NCI-H446 treated with DMSO at 0.1 percent for 48 hours (cell line): ENCODE data around the gene NECAB2.

Experiments used
- DNase-seq: peaks from one replicate; lab custom pipeline; 2025; lab: John Stamatoyannopoulos, UW

Gene NECAB2

DNA sequence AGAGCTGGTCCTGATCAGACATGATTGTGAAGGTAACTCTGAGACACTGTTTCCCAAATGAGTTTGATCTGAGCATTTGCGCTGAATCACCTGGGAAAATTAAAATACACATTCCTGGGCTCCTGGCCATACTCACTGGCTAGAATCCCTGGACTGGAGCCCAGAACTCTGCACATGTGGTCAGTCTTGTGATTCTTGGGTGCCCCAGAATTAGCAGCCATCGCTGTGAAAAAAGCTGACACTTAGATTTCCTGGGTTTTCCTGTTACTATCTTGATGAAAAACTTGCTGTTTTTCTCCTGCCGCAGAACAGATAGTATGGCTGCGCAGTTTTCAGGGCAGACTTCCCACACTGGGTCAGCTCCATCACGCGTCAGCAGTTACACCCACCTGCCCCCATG is 24.6 kb downstream of the NECAB2 start:
- DNase-seq: no peak

DNA sequence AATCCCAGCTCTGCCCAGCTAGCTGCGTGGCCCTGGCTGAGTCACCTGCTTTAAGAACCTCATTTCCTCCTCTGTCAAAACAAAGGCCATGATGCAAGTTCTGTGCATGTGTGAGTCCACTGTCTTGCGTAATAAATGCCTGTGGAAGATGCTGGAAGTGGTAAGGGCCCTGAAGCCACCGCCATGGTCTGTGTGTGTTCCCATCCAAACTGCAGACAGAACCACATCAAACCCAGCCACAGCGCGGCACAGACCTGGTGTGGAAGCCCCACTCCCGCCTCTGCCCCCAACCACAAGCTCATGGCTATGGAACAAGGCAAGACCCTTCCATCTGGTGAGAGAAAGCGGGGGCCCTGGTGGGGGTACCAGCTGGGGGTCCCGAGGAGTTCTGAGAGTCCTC is 26.0 kb downstream of the NECAB2 start:
- no peak for DNase-seq

DNA sequence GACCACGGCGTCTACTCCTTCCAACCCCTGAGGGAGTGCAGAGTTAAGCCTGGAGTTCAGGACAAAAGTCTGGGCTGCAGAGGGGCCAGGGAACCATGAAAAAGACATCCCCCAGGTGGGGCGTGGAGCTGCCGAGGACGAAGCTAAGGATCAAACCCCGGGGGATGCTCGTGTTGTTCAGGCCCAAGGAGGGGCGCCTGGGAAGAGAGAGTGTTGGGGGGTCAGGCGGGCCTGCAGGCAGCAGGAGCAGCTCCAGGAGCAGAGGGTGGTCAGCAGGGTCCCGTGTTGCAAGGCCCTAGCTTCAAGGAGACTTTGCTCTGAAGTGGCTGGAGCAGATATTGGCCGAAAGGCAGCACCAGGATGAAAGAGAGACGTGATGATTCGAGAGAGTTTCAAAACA is 26.7 kb downstream of the NECAB2 start:
- DNase-seq: no peak

DNA sequence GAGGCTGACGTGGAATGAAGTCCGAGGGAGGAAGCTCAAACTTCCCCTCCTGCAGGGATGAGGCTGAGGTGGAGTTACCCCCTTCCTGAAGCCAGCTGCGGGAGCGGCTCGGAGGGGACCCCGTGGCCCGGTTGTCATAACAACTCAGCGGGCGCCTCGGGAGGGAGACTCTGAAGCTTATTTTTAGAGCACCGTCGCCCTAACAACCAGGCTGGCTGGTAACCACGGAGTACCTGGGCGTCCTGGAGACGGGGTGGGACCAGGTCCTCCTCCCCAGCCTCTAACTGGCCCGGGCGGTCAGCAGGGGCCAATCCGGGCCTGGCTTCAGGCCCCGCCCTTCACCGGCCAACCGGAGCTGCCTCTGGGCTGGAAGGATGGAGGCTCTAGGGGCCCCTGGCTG is 27.7 kb downstream of the NECAB2 start:
- DNase-seq: no peak

DNA sequence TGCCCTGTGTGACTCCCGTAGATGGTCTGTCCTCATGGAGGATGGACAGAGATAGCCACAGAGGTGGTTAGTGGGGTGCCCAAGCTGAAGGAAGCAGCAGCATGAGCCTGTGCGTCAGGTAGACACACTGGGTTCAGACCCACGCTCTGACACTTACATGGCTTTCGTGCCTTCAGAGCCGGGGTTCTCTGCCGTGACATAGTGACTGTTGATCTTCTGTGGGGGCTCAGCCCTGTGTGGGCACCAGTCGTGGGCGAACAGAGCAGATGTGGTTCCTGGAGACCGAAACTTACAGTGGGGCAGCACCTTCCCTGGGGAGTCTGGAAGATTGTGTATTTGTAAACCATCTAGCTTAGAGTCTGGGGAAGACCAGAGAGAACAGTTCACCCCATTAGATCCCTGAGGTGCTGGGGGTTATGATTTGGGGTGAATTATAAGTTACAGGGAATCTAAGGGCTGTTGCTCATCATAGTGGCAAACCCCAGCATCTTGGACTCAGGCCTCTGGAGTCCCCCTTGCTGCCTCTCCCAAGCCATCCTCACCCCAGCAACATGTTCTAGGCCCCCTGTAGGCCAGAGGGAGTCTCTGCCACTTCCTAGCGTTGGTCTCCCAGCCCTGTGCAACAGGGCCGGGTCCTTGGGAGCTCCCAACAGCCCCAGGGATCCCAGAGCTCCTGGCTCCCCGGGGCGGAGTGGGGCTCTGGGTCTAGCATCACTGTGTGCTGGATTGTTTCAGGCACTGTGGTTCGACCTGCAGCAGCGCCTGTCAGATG is 28.6 kb downstream of the NECAB2 start:
- DNase-seq: no peak

DNA sequence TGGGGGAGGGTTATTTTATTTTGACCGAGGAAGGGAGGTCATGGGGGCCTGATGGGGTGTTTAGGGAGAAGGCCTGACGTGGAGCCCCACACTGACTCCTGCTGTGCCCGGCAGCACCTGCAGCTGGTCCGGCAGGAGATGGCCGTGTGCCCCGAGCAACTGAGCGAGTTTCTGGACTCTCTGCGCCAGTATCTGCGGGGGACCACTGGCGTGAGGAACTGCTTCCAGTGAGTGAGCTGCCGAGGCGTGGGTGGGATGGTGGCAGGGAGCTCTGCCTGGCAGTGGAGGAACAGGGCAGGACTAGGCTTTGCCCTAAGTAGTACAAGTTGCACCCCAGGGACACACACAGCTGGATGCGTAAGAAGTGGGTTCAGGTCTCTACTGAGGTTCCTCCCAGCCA is 30.0 kb downstream of the NECAB2 start:
- DNase-seq: no peak

DNA sequence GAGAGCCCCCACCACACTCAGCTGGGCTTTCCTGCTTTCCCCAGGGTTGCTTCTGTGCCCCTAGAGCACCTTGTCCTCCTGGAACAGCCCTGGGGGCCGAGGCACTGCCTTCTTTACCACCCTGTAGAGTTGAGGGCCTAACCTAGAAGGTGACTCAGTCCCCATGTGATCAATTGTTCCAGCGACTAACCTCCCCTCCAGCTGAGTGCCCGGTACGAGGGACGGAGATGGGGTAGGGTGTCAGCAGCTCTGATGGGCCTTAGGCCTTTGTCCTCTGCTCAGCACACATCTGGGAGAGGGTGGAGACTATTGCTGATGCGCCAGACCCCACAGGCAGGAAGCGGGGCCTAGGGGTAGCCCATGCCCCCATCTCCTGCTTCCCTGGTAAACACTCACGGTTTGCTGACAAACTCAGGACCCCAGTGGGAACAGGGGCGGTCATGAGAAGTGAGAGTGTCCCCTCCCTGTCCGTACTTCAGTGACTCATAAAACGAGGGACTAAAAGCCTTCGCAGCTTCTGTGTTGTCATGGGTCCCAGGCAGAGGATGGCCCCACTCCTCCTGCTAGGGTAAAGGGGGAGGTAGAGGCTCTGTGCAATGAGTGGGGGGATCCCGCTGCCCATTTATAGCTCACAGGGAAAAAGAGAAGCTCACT is 33.1 kb downstream of the NECAB2 start:
- DNase-seq: no peak

DNA sequence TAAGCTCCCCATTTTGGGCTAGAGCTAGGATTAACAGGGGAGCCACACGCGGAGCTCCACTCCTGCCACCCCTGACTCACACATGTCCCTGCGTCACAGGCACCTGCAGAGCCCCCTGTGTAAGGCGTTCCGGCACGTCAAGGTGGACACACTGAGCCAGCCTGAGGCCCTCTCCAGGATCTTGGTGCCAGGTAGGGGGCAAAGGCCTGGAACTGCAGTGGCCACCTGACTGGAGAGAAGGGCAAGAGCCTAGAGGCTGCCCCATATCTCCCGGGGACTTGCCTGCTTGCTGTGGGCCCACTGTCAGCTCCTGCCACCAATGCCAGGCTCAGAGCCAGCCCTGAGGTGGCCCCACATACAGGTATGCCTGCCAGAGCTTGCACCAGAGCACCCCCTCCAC is 33.7 kb downstream of the NECAB2 start:
- DNase-seq: no peak

DNA sequence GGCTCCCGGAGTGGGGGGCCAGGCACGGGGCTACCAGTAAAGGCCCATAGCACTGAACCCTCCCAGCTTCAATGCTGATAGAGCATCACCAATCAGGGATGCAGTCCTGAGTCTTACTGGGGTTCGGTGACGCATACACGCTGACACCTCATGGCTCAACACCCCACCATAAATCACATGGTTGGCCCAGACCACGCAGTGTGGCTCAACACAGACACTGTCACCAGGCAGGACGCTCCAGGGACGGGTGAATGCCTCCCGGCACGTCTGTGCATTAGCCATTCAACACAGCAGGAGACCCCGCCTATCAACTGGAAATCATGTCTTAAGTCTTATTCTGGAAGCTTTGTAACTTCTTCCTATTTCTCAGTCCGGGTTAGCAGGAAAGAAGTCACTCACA is 35.0 kb downstream of the NECAB2 start:
- no peak for DNase-seq

DNA sequence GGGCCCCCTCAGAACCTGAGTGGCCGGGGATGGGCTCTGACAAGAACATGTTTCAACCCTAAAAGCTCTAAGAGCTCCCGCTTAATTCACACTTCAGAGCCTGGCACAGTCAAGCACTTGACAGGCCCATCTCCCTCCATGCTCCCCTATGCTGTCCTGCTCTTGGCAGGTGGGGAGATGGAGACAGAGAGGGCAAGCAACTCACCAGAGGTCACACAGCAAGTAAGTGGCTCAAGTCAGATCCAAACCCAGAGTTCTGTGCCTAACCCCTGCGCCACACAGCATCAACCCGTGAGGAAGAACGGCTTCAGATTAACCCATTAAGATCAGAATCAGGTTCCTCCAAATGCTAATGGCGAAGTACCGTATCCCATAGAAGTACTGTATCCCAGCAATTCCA is 36.4 kb downstream of the NECAB2 start:
- no peak for DNase-seq

DNA sequence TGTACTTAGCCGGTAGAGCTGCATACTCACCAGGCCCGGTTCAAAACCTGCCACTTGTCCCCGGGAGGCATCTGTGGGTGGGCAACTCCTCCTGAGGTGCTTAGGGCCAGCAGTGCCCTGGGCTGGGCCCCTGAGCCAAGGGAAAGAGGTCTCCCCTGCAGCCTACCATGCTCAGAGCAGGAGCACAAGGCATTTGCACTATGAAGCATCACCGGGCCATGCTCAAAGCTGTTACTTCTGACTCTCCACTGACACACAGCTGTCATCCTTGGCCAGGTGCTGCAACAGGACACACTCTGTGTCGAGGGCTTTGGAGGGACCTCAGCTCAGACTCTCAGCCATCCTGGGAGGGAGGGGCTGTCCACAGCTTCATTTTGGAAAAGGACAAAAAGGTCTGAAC is 37.3 kb downstream of the NECAB2 start:
- DNase-seq: no peak

DNA sequence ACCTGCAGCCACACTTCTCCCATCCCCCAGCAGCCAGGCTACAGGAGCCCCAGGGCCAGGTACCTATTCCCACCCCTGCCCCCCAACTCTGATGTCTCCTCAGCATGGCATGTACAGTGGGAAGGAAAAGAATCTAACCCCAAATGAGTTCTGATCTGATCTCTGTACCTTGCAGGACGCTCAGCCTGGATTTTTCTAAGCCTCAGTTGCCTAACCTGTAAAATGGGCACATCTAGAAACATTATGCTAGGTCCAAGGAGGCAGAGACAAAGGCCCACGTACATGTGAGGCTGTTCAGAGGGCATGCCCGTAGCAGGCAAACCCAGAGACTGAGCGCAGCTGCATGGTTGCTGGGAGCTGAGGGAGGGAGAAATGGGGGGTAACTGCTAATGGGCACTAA is 39.5 kb downstream of the NECAB2 start:
- no peak for DNase-seq

DNA sequence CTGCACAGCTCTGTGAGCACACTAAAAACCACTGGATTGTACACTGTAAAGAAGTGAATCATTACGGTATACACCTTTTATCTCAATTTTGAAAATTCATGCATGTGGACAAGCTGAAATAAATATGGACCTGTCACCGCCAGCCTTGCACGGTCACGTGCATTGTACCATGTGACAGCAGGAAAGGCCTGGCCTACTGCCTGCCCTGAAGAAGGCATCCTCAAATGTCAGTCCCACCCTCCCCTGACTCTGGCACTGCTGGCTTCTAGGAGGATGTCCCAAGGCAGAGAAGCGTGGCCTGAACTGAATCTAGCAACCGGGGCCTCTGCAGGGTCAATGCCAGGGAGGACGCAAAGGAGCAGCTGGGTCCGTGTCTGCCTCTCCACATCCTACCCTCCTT is 39.9 kb downstream of the NECAB2 start:
- DNase-seq: no peak

DNA sequence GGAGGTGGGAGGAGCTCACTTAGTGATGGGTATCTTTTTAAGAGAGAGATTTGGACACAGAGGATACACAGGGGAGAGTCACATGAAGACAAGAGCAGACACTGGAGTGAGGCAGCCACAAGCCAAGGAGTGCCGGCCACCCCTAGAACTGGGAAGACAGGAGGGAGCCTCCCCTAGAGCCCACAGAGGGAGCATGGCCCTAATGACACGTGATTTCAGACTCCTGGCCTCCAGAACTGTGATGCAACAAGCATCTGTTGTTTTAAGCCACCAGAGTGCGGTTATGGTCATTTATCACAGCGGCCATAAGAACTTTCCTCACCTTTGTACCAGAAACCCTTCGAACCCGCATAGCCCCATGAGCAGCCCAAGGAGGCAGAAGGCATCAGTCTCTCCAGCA is 41.2 kb downstream of the NECAB2 start:
- no peak for DNase-seq

DNA sequence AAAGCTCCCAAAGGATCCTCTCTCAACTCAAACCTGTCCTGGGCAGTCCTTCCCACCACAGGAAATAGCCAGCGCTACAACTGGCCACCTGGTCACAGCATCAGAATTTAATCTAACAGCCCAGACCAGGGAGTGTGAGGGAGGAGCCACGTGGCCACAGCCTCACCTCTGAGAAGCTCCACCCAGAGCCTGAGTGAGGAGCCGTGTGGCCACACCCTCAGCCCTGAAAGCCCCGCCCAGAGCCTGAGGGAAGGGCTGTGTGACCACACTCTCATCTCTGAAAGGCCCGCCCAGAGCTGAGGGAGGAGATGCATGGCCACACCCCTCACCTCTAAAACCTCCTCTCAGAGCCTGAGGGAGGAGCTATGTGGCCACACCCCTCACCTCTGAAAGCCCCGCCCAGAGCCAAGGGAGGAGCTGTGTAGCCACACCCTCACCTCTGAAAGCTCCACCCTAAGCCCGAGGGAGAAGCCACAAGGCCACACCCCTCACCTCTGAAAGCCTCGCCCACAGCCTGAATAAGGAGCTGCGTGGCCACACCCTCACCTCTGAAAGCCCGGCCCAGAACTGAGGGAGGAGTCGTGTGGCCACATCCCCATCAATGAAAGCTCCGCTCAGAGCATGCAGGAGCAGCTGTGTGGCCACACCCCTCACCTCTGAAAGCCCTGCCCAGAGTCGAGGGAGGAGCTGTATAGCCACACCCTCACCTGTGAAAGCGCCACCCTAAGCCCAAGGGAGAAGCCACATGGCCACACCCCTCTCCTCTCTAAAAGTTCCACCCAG is 45.9 kb downstream of the NECAB2 start:
- DNase-seq: no peak

DNA sequence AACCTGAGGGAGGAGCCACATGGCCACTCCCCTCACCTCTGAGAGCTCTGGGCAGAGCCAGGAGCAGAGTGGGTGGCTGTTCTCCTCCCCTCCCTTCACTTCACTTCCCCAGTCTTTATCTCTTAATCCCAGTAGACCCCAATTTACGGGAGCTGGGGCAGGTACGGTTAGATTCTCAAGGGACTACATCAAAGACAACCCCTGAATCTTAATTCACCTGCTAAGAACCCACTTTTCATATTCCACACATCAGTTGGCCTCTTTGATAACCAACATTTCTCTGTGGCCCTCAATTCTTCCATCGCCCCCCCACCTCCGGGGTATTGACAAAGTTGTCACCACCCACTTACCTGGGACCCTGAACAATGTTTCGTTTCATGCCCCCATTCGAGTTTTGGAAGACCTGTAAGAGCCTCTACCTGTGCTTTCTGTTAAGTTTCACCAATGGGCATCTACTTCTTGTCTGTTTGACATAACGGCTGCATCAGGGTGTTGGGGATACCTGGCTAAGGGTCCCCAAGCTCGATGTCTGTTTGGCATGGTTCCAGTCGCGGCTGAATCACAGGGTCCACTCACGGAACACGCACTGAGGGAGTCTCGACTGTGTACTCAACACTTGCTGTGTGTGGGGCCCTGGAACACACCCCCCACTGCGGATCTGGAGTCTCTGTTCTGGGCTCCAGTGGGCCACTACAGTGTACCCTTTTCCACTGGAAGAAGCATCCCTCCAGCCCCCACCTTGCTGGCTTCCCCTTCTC is 46.7 kb downstream of the NECAB2 start:
- no peak for DNase-seq

DNA sequence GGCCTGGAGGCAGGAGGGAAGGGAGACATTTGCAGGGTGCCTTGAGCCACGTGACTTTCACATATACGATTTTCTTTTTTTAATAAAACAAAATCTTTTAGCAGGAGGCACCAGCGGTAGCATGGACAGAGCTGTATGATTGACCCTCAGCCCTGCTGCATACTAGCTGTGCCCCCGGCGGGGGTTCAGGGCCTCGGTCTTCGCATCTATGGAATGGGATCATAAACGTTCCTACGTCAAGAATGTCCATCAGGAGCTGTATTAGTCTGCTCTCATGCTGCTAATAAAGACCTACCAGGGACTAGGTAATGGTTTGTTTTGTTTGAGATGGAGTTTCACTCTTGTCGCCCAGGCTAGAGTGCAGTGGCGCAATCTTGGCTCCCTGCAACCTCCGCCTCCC is 47.4 kb downstream of the NECAB2 start:
- DNase-seq: no peak

DNA sequence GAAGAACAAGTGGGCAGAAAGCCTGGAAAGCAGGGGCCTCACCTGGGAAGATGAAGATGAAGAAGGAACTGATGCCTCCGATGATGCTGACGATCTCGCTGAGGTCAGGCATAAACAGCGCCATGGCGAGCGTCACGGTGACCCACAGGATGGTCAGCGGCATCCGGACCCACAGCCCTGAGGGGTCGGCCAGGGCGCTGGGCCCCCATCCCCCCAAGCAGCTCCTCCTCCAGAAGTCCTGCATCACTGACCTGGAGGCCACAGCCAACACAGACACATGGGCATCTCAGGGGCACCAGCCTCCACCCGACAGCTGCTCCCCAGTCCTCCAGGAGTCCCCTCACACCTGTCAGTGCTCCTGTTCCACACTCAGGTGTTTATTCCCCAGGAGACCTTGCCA is 48.4 kb downstream of the NECAB2 start:
- no peak for DNase-seq

DNA sequence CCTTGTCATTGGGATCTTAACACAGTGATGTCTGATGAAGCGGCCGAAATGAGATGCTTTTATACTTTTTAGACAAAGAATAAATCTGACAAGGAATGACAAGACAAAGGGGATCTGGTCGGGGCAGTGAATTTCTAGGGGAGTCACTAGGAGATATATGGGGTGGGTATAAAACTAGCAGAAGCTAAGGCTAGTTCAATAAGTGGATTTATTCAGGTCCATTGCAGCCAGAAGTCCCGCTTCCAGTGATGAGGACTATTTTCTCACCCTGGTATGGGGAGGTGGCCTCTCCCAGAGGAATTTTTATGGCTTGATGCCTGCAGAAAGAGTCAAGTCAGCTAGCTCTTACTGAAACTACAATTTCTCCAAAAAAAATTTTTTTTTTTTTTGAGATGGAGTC is 50.7 kb downstream of the NECAB2 start:
- DNase-seq: no peak

DNA sequence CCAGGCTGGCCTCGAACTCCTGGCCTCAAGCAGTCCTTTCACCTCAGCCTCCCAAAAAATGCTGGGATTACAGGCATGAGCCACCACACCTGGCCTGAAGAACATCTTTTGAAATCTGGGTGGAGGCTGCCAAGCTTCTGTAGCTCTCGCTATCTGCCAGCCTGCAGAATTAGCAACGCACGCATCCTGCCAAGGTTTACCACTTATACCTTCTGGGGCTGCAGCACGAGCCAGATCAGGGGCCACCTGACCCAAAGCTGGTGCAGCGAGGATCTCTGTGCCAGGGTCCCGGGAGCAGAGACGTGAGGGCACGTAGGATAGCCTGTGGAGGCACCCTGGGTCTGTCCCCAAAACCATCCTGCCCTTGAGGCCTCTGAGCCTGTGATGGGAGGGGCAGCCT is 52.3 kb downstream of the NECAB2 start:
- no peak for DNase-seq

DNA sequence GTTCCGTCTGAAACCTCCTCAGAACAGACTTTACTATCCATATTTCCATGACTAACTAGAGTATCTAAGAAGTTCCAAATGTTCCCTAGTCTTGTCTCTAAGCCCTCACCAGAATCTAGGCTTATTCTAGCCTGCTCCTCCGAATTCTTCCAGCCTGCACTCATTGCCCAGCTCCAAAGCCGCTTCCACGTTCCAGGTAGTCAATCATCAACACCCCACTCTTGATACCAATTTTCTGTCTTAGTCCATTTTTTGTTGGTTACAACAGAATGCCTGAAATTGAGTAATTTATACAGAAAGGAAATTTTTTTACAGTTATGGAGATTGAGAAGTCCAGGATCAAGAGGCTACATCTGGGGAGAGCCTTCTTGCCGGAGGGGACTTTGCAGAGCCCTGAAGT is 53.4 kb downstream of the NECAB2 start:
- DNase-seq: no peak

DNA sequence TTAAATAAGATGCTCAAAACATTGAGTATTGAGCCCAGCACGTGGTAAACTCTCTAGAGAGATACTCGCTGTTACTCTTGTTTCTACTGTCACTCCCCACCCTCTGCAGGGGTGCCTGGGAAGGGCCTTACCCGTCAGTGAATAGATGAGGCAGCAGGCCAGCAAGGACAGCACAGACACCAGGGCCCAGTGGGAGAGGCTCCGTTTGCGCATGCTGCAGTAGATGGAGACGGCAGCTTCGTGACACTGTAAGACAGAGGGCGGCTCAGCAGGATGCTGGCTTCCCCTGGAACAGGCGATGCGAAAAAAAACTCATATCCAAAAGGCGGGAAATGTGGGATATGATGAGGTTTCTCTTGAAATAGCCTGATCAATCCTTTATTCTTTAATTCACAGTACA is 54.6 kb downstream of the NECAB2 start:
- no peak for DNase-seq

DNA sequence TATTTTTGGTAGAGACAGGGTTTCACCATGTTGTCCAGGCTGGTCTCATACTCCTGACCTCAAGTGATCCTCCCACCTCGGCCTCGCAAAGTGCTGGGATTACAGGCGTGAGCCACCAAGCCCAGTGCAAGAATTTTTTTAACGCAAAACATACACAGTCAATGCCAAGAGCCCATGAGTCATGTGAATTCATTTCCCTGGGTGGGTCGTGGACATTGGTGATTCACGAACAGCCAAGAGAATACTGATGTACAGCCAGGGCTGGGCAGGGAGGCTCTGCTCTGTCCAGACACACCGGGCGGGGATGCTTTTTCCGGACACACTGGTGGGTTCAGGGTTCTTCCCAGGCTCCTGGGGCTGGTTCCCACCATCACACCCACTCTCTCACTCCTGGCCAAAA is 56.8 kb downstream of the NECAB2 start:
- no peak for DNase-seq
